HFFc6 (cell line): ENCODE results near the gene KLK15. TPM values are rescaled to one million over a fixed set of nuclear protein-coding genes. Genes with fewer than 3 reads are reported as not detected.

Experiments
- DNase-seq: peaks from one replicate; pipeline ENCODE4 v3.0.0-alpha.2; 2018
- H3K27ac Mint-ChIP-seq: 2 replicates; pipeline ENCODE4 v1.8.0; 2020; ENCODE audit warnings: mild to moderate bottlenecking, mixed read lengths
- H3K27me3 Mint-ChIP-seq: 2 replicates; pipeline ENCODE4 v1.8.0; 2021; ENCODE audit warnings: mild to moderate bottlenecking, moderate library complexity, mixed read lengths; ENCODE audit not compliant: insufficient read depth
- H3K36me3 Mint-ChIP-seq: 2 replicates; pipeline ENCODE4 v1.8.0; 2021; ENCODE audit warnings: low read depth, mixed read lengths
- H3K4me1 Mint-ChIP-seq: 2 replicates; pipeline ENCODE4 v1.8.0; 2020; ENCODE audit warnings: low read depth, mixed read lengths
- H3K4me3 Mint-ChIP-seq: 2 replicates; pipeline ENCODE4 v1.8.0; 2020; ENCODE audit warnings: mild to moderate bottlenecking, moderate library complexity, mixed read lengths
- H3K9me3 Mint-ChIP-seq: 2 replicates; pipeline ENCODE4 v1.8.0; 2020; ENCODE audit warnings: mild to moderate bottlenecking, mixed read lengths
- total RNA-seq, 6 experiments: library from RNA; stranded (reverse); fragmentation: NEBNext Ultra II Directional; extraction: Animal tissue kit (Norgen Biotek cat#: 25700); gene quantifications; 2 replicates in 1 of 6; 3 replicates in 5 of 6; pipeline ENCODE4 v1.2.3, GENCODE V29; 2021
- TF ChIP-seq, protein P1 (sequence below): fragments of 200-600 bp; sonication (generic); IDR thresholded peaks from 2 replicates; pipeline ENCODE4 v1.5.0; 2021; ENCODE audit warnings: antibody characterized with exemption, mild to moderate bottlenecking

Gene KLK15
- total RNA-seq, 6 experiments from 2014 or later, result not detected

DNA sequence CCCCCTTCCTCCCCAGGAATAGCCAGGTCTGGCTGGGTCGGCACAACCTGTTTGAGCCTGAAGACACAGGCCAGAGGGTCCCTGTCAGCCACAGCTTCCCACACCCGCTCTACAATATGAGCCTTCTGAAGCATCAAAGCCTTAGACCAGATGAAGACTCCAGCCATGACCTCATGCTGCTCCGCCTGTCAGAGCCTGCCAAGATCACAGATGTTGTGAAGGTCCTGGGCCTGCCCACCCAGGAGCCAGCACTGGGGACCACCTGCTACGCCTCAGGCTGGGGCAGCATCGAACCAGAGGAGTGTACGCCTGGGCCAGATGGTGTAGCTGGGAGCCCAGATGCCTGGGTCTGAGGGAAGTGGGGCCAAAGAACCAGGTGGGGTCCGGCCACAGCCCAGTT is 43.1 kb upstream of the KLK15 start:
- Mint-ChIP-seq H3K4me3 (no peak overlapping the region), H3K4me1 (no peaks in the 10 kb centered on the region), H3K27me3 (peaks cover 6% of the 10 kb centered on the region), H3K36me3 (no peaks in the 10 kb centered on the region), H3K27ac (no peak overlapping the region), H3K9me3 (no peaks in the 10 kb centered on the region; the same call in 1 of the 2 replicates)
- no peak for DNase-seq
- TF ChIP-seq, protein P1, sequence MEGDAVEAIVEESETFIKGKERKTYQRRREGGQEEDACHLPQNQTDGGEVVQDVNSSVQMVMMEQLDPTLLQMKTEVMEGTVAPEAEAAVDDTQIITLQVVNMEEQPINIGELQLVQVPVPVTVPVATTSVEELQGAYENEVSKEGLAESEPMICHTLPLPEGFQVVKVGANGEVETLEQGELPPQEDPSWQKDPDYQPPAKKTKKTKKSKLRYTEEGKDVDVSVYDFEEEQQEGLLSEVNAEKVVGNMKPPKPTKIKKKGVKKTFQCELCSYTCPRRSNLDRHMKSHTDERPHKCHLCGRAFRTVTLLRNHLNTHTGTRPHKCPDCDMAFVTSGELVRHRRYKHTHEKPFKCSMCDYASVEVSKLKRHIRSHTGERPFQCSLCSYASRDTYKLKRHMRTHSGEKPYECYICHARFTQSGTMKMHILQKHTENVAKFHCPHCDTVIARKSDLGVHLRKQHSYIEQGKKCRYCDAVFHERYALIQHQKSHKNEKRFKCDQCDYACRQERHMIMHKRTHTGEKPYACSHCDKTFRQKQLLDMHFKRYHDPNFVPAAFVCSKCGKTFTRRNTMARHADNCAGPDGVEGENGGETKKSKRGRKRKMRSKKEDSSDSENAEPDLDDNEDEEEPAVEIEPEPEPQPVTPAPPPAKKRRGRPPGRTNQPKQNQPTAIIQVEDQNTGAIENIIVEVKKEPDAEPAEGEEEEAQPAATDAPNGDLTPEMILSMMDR, result no peak

DNA sequence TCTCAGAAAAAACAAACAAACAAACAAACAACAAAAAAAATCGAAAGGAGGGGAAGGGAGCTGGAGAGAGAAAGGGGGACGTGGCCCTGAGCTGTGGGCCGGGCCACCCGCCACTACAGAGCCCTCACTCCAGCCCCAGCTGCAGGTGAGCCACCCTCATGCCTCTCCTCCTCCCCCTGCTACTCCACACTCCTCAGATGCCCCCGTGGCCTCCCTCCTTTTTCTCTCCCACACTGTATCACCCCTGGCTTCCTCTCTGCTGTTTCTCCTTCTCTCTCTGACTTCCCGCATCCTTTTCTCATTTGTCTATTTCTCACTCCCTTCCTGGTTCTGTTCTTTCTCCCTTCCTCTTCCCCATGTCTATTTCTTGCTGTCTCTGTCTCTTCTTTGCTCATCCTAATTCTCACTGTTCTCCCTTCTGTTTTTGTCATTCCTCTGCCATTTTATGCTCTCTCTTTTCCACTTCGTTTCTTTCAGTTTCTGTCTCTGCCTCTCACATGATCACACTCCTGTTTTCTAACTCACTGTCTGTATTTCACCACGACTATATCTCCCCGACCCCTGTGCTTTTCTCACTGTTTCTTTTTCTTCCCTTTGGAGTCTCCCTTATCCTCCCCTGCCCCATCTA is 42.5 kb upstream of the KLK15 start:
- Mint-ChIP-seq H3K4me3 (no peak overlapping the region), H3K27me3 (peaks cover 6% of the 10 kb centered on the region), H3K36me3 (no peaks in the 10 kb centered on the region), H3K4me1 (no peaks in the 10 kb centered on the region), H3K9me3 (no peaks in the 10 kb centered on the region; the same call in 1 of the 2 replicates), H3K27ac (no peak overlapping the region)
- DNase-seq, result no peak
- TF ChIP-seq, protein P1, result no peak

DNA sequence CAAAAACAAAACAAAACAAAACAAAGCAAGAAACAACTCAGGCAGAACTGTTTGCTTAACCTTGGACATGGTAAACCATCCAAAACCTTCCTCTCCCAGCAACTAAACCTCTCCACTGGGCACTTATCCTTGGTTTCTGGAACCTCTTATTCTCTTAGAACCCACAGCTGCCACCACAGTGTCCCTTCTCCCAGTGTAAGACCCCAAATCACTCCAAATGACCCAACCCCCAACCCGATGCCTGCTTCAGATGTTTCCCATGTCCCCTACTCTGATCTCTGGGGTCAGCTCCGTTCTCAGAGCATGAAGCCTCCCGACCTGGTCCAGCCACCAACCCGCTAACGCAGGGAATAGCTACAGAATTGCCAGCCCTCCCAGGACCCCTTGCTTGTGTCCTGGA is 40.8 kb upstream of the KLK15 start:
- Mint-ChIP-seq H3K27me3 (peaks cover 3% of the 10 kb centered on the region), H3K4me3 (no peak overlapping the region), H3K4me1 (no peaks in the 10 kb centered on the region), H3K27ac (no peak overlapping the region), H3K9me3 (no peaks in the 10 kb centered on the region; the same call in 1 of the 2 replicates), H3K36me3 (no peaks in the 10 kb centered on the region)
- TF ChIP-seq, protein P1, result no peak
- DNase-seq, result no peak

DNA sequence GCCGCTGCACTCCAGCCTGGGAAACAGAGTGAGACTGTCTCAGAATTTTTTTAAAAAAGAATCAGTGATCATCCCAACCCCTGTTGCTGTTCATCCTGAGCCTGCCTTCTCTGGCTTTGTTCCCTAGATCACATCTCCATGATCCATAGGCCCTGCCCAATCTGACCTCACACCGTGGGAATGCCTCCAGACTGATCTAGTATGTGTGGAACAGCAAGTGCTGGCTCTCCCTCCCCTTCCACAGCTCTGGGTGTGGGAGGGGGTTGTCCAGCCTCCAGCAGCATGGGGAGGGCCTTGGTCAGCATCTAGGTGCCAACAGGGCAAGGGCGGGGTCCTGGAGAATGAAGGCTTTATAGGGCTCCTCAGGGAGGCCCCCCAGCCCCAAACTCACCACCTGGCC is 39.7 kb upstream of the KLK15 start, which contains the start of gene KLK2:
TSS of gene KLK2 (plus strand) at position 384 of the 400 bp plus-strand sequence. CDS start 35 bp downstream, outside the sequence.
- no peak within 1 kb of the TSS for H3K4me3 Mint-ChIP-seq
- no peaks in the 10 kb centered on the region for H3K36me3 Mint-ChIP-seq
- H3K9me3 Mint-ChIP-seq, result no peaks in the 10 kb centered on the region; the same call in 1 of the 2 replicates
- no peak for DNase-seq
- H3K4me1 Mint-ChIP-seq, result no peaks in the 10 kb centered on the region
- H3K27me3 Mint-ChIP-seq, result peaks cover 3% of the 10 kb centered on the region
- H3K27ac Mint-ChIP-seq, result no peak within 1 kb of the TSS
- TF ChIP-seq, protein P1, result no peak

DNA sequence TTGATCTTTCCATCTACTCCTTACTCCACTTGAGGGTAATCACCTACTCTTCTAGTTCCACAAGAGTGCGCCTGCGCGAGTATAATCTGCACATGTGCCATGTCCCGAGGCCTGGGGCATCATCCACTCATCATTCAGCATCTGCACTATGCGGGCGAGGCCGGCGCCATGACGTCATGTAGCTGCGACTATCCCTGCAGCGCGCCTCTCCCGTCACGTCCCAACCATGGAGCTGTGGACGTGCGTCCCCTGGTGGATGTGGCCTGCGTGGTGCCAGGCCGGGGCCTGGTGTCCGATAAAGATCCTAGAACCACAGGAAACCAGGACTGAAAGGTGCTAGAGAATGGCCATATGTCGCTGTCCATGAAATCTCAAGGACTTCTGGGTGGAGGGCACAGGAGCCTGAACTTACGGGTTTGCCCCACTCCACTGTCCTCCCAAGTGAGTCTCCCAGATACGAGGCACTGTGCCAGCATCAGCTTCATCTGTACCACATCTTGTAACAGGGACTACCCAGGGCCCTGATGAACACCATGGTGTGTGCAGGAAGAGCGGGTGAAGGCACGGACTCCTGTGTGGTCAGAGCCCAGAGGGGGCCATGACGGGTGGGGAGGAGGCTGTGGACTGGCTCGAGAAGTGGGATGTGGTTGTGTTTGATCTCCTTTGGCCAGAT is 37.2 kb upstream of the KLK15 start:
- H3K27ac Mint-ChIP-seq, result no peak overlapping the region; the same call in 1 of the 2 replicates
- TF ChIP-seq, protein P1, result peak; percentile 61
- no peak for DNase-seq
- no peaks in the 10 kb centered on the region; the same call in 1 of the 2 replicates for H3K9me3 Mint-ChIP-seq
- peak overlapping the region; percentile 42; the same call in 1 of the 2 replicates for H3K4me3 Mint-ChIP-seq
- H3K36me3 Mint-ChIP-seq, result no peaks in the 10 kb centered on the region
- H3K4me1 Mint-ChIP-seq, result no peaks in the 10 kb centered on the region
- H3K27me3 Mint-ChIP-seq, result peaks cover 3% of the 10 kb centered on the region
